T-cell (primary cell): ENCODE results near the gene RBM20. TPM values are rescaled to one million over a fixed set of nuclear protein-coding genes. Genes with fewer than 3 reads are reported as not detected.
"Not testable (repeated sequence)": the region's sequence is repeated elsewhere in the genome, so short reads cannot be mapped to it uniquely, and the experiment has no call there.

Experiments used
- ATAC-seq, 4 experiments: fragments of 200-7000 bp in 3 of 4; fragments of 150-1000 bp in 1 of 4; cut with Tn5 transposase; replicated peaks in 1 of 4; 1 replicate in 3 of 4; 2 replicates in 1 of 4; pipeline ENCODE4 v1.10.0; 2021; ENCODE audit warnings: moderate library complexity in 3 of 4, mild to moderate bottlenecking in 2 of 4, moderate number of reproducible peaks in 1 of 4
- CTCF ChIA-PET, 2 donors: fragments of 300-600 bp; sonication (Branson Sonifier 250); formaldehyde crosslinking; loops; one replicate each; lab custom pipeline; 2022; ENCODE audit warnings: antibody characterized with exemption in 2 of 2; lab: Charles Lee
- POLR2A ChIA-PET, 2 donors: fragments of 300-600 bp; sonication (Branson Sonifier 250); formaldehyde crosslinking; loops; one replicate each; lab custom pipeline; 2022; ENCODE audit warnings: antibody characterized with exemption in 2 of 2; lab: Charles Lee
- DNase-seq, 35 experiments: peaks; one replicate each; pipeline versions ENCODE4 v3.0.0 to v3.0.0-alpha.2; 2013 to 2023
- H3K27ac ChIP-seq: one replicate; pipeline ENCODE4 v1.5.1; 2013; ENCODE audit warnings: low read length
- H3K27me3 ChIP-seq, 2 experiments: replicated peaks in 1 of 2; 1 replicate in 1 of 2; 2 replicates in 1 of 2; pipeline versions ENCODE4 v1.6.1 to v1.7.0; 2013; ENCODE audit warnings: low read length in 1 of 2, mixed read lengths in 1 of 2; ENCODE audit not compliant: control insufficient read depth in 2 of 2, insufficient read depth in 2 of 2; ENCODE audit errors: extremely low read depth in 1 of 2
- H3K36me3 ChIP-seq, 2 donors: 1 replicate in 1 of 2; 2 replicates in 1 of 2; pipeline versions ENCODE4 v1.6.1 to v1.7.0; 2013; ENCODE audit warnings: low read length in 1 of 2; ENCODE audit not compliant: control insufficient read depth in 2 of 2, insufficient read depth in 1 of 2; ENCODE audit errors: extremely low read depth in 1 of 2
- H3K4me1 ChIP-seq, 2 experiments: 1 replicate in 1 of 2; 2 replicates in 1 of 2; pipeline versions ENCODE4 v1.6.1 to v1.7.0; 2013; ENCODE audit warnings: low read length in 2 of 2, mixed read lengths in 1 of 2; ENCODE audit not compliant: insufficient read depth in 2 of 2, control insufficient read depth in 1 of 2; ENCODE audit errors: extremely low read depth in 1 of 2
- H3K4me3 ChIP-seq, 2 donors: 1 replicate in 1 of 2; 2 replicates in 1 of 2; pipeline versions ENCODE4 v1.5.1 to v1.7.0; 2013; ENCODE audit warnings: mild to moderate bottlenecking in 2 of 2, low read length in 1 of 2, moderate library complexity in 1 of 2; ENCODE audit not compliant: control insufficient read depth in 1 of 2; ENCODE audit errors: extremely low read depth in 1 of 2
- H3K9me3 ChIP-seq: 2 replicates; pipeline ENCODE4 v1.7.0; 2013
- H3K27ac Mint-ChIP-seq, 2 donors: one replicate each; pipeline ENCODE4 v1.8.0; 2020 to 2021; ENCODE audit warnings: mild to moderate bottlenecking in 2 of 2, mixed read lengths in 2 of 2
- H3K27me3 Mint-ChIP-seq, 2 donors: one replicate each; pipeline ENCODE4 v1.8.0; 2021 to 2022; ENCODE audit warnings: mixed read lengths in 2 of 2
- H3K36me3 Mint-ChIP-seq: one replicate; pipeline ENCODE4 v1.8.0; 2021; ENCODE audit warnings: mixed read lengths
- H3K4me1 Mint-ChIP-seq, 3 donors: one replicate each; pipeline ENCODE4 v1.8.0; 2020 to 2022; ENCODE audit warnings: mixed read lengths in 3 of 3, mild to moderate bottlenecking in 1 of 3
- H3K4me3 Mint-ChIP-seq, 3 donors: one replicate each; pipeline ENCODE4 v1.8.0; 2020 to 2022; ENCODE audit warnings: mild to moderate bottlenecking in 3 of 3, mixed read lengths in 3 of 3, moderate library complexity in 3 of 3
- H3K9me3 Mint-ChIP-seq, 3 donors: one replicate each; pipeline ENCODE4 v1.8.0; 2020 to 2022; ENCODE audit warnings: mixed read lengths in 3 of 3
- WGBS: methylation state at CpG from one replicate; pipeline ENCODE4 v1.1.5; 2013; ENCODE audit warnings: missing lambda C conversion rate; ENCODE audit not compliant: insufficient coverage; 5-methylcytosine and 5-hydroxymethylcytosine counted together
- total RNA-seq, 35 experiments: library from RNA in 6 of 35; stranded (reverse) in 6 of 35; fragments of 120-200 nt in 1 of 35; gene quantifications; one replicate each; pipeline versions ENCODE4 v1.2.1 to v1.2.4 and lab custom pipeline; 2013 to 2026

The RBM20 gene
- total RNA-seq, 5 donors from 2014 or later (not counting 1 experiment from before 2014, with no cell fraction given): 0.09 to 3.0 (median 0.33) TPM

- peak in 1 of 4 experiments; percentile 32 for ATAC-seq
- Mint-ChIP-seq H3K36me3 (peaks cover 7% of the 10 kb centered on the region), H3K27me3 (no peaks in the 10 kb centered on the region), H3K9me3 (no peaks in the 10 kb centered on the region), H3K27ac (no peak overlapping the region), H3K4me1 (peaks cover 4 to 14% (median 8%) of the 10 kb centered on the region in 3 donors), H3K4me3 (no peak overlapping the region)
- Histone ChIP-seq H3K27ac (no peak overlapping the region), H3K4me3 (no peak overlapping the region), H3K4me1 (peaks cover 2 to 4% of the 10 kb centered on the region in 2 experiments), H3K36me3 (peaks cover 0 to 9% of the 10 kb centered on the region in 2 donors), H3K27me3 (no peaks in the 10 kb centered on the region), H3K9me3 (no peaks in the 10 kb centered on the region)
- 75% methylated on average over 1 of the region's 2 CpGs for WGBS
- POLR2A ChIA-PET: no interaction called here
- CTCF ChIA-PET: interaction anchor here (0.6 to 1.6 kb wide), 3 partner anchors 10 to 137 kb away, joined by 3 to 4 read pairs (median 4); no protein-coding TSS in a partner anchor
- DNase-seq: peak in 1 of 35 experiments; percentile 6
Measured at GRCh38 chr10:110609605-110610004, 34.5 kb upstream of the RBM20 start.

DNA sequence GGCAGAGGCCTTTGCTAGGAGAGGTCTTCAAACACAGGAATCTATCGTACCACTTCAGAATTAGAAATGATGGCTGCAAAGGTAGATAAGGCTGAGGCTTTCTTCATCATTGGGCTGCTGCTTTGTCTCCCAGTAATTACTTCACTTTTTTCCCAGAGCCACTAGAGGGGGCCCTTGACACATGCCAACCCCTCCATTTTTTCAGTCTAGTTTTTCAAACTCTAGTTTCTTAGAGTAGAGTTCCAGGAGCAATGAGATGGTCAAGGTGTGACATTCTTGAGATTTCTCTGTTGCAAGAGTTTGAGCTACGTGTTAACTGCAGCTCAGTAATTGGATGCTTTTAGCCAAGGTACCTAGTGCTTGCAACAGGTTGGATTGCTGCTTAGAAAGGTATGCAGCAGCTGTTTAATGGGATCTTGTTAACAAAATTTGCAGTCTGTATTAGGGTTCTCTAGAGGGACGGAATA, 33.8 kb upstream of the RBM20 start:
- DNase-seq (peak in 32 of 35 experiments; percentile 13 to 76 (median 39)), ATAC-seq (peak; percentile 56 to 71 (median 64))
- H3K27me3 Mint-ChIP-seq: no peaks in the 10 kb centered on the region
- Histone ChIP-seq H3K27me3 (no peaks in the 10 kb centered on the region), H3K9me3 (no peaks in the 10 kb centered on the region), H3K27ac (no peak overlapping the region), H3K4me1 (peaks cover 2 to 4% of the 10 kb centered on the region in 2 experiments), H3K36me3 (peaks cover 0 to 1% of the 10 kb centered on the region in 2 donors), H3K4me3 (no peak overlapping the region)
- no peak overlapping the region for H3K4me3 Mint-ChIP-seq
- 63% methylated on average over 2 of the region's 3 CpGs for WGBS
- H3K4me1 Mint-ChIP-seq: peaks cover 5 to 14% (median 8%) of the 10 kb centered on the region in 3 donors
- H3K27ac Mint-ChIP-seq: no peak overlapping the region
- ChIA-PET CTCF (interaction anchor here (0.8 to 2.2 kb wide), 8 partner anchors 12 to 990 kb away, joined by 3 to 7 read pairs (median 4); no protein-coding TSS in a partner anchor), POLR2A (interaction anchor here in 1 of 2 donors (0.6 kb wide), 1 partner anchor 33 kb away, joined by 3 read pairs; no protein-coding TSS in a partner anchor)
- H3K9me3 Mint-ChIP-seq: no peaks in the 10 kb centered on the region
- no peaks in the 10 kb centered on the region for H3K36me3 Mint-ChIP-seq

GRCh38 chr10:110610781-110611180, 33.4 kb upstream of the RBM20 start:
- H3K27me3 Mint-ChIP-seq, H3K9me3 ChIP-seq, H3K36me3 Mint-ChIP-seq, H3K27ac ChIP-seq, H3K9me3 Mint-ChIP-seq, H3K27me3 ChIP-seq, H3K4me3 ChIP-seq, H3K27ac Mint-ChIP-seq, H3K4me1 ChIP-seq, H3K4me3 Mint-ChIP-seq, ATAC-seq, DNase-seq, H3K36me3 ChIP-seq: not testable (repeated sequence)
- ChIA-PET POLR2A (interaction anchor here in 1 of 2 donors (0.6 kb wide), 1 partner anchor 34 kb away, joined by 3 read pairs; no protein-coding TSS in a partner anchor), CTCF (interaction anchor here (0.8 to 2.2 kb wide), 9 partner anchors 12 to 990 kb away, joined by 3 to 7 read pairs (median 4); no protein-coding TSS in a partner anchor)
- 66% methylated on average over 3 of the region's 3 CpGs for WGBS
- peaks cover 8 to 14% (median 10%) of the 10 kb centered on the region in 3 donors for H3K4me1 Mint-ChIP-seq

- DNase-seq (no peak), ATAC-seq (peak in 1 of 4 experiments; percentile 12)
- 67% methylated on average over 1 of the region's 3 CpGs for WGBS
- Histone ChIP-seq H3K4me3 (no peak overlapping the region), H3K27ac (no peak overlapping the region), H3K4me1 (peaks cover 2 to 4% of the 10 kb centered on the region in 2 experiments), H3K9me3 (no peaks in the 10 kb centered on the region), H3K27me3 (no peaks in the 10 kb centered on the region), H3K36me3 (no peaks in the 10 kb centered on the region)
- Mint-ChIP-seq H3K9me3 (no peaks in the 10 kb centered on the region), H3K4me3 (no peak overlapping the region), H3K36me3 (no peaks in the 10 kb centered on the region), H3K4me1 (peaks cover 8 to 15% (median 14%) of the 10 kb centered on the region in 3 donors), H3K27me3 (no peaks in the 10 kb centered on the region), H3K27ac (no peak overlapping the region)
- ChIA-PET POLR2A (no interaction called here), CTCF (interaction anchor here (0.7 to 2.2 kb wide), 4 partner anchors 10 to 986 kb away, joined by 3 to 7 read pairs (median 6); no protein-coding TSS in a partner anchor)
Measured at GRCh38 chr10:110612087-110612486, 32.0 kb upstream of the RBM20 start.

DNA sequence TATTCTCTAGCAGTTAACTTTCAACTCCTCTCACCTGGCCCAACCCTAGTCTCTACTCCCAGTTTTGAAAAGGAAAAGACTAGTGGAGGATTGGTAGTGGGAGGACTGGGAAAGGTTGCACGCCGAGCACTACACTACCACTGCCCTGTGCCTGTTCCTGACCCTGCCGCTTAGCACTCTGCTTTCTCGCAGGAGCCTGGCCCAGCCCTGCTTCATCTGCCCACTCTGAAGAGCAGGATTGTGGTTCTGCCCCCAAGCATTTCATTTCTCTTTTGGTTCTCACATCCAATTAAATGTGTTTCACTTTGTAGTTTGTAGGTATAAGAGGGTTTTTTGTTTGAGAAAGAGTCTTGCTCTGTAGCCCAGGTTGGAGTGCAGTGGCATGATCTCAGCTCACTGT, 31.5 kb upstream of the RBM20 start:
- Mint-ChIP-seq H3K4me3 (no peak overlapping the region), H3K4me1 (peaks cover 9 to 20% (median 18%) of the 10 kb centered on the region in 3 donors), H3K36me3 (no peaks in the 10 kb centered on the region), H3K9me3 (no peaks in the 10 kb centered on the region), H3K27me3 (no peaks in the 10 kb centered on the region), H3K27ac (no peak overlapping the region)
- Histone ChIP-seq H3K27ac (no peak overlapping the region), H3K36me3 (no peaks in the 10 kb centered on the region), H3K27me3 (no peaks in the 10 kb centered on the region), H3K4me1 (peaks cover 4 to 6% of the 10 kb centered on the region in 2 experiments), H3K4me3 (no peak overlapping the region), H3K9me3 (no peaks in the 10 kb centered on the region)
- ATAC-seq (no peak), DNase-seq (no peak)
- no CpG with 5 or more reads among the region's 4 CpGs for WGBS
- ChIA-PET CTCF (interaction anchor here in 1 of 2 donors (0.7 kb wide), 1 partner anchor 70 kb away, joined by 3 read pairs; no protein-coding TSS in a partner anchor), POLR2A (no interaction called here)

- Histone ChIP-seq H3K4me1 (peaks cover 8 to 14% of the 10 kb centered on the region in 2 experiments), H3K4me3 (no peak overlapping the region), H3K9me3 (no peaks in the 10 kb centered on the region), H3K36me3 (no peaks in the 10 kb centered on the region), H3K27ac (no peak overlapping the region), H3K27me3 (no peaks in the 10 kb centered on the region)
- Mint-ChIP-seq H3K36me3 (no peaks in the 10 kb centered on the region), H3K4me1 (peaks cover 18 to 29% (median 25%) of the 10 kb centered on the region in 3 donors), H3K27ac (no peak overlapping the region), H3K4me3 (no peak overlapping the region), H3K27me3 (no peaks in the 10 kb centered on the region), H3K9me3 (no peaks in the 10 kb centered on the region)
- ChIA-PET POLR2A (interaction anchor here in 1 of 2 donors (0.5 kb wide), 1 partner anchor 103 kb away, joined by 3 read pairs; no protein-coding TSS in a partner anchor), CTCF (interaction anchor here in 1 of 2 donors (0.7 to 0.9 kb wide), 2 partner anchors 25 to 65 kb away, joined by 3 read pairs; no protein-coding TSS in a partner anchor)
- WGBS: 46% methylated on average over 2 of the region's 8 CpGs
- DNase-seq (no peak), ATAC-seq (no peak)
Measured at GRCh38 chr10:110613341-110613995, 30.7 kb upstream of the RBM20 start.
